Adrenal gland (tissue), 5 donors: Measurements from ENCODE around the gene CIRBP.
A peak's percentile ranks its signal among the peaks of the same experiment; 100 is the strongest.

Source experiments
- CTCF ChIP-seq, 6 experiments: fragments of 450-650 bp in 4 of 6; fragments of 200-600 bp in 2 of 6; sonication (generic) in 1 of 6; IDR thresholded peaks; 1 replicate in 5 of 6; 2 replicates in 1 of 6; pipeline versions ENCODE4 v1.5.1 to v1.8.0; 2016 to 2021; ENCODE audit warnings: antibody characterized with exemption in 6 of 6, mild to moderate bottlenecking in 2 of 6, moderate library complexity in 1 of 6
- POLR2A ChIP-seq, 2 donors: fragments of 450-650 bp; IDR thresholded peaks; one replicate each; pipeline ENCODE4 v1.6.1; 2017; ENCODE audit warnings: antibody characterized with exemption in 2 of 2, mild to moderate bottlenecking in 2 of 2, moderate library complexity in 1 of 2
- donor health status: DM: no; HTN: no; CAD: no.

GRCh38 chr19:1269478-1270212 is 513 bp downstream of the CIRBP start:
- TF ChIP-seq CTCF (IDR thresholded peaks at IDR 0.05) (no peak), POLR2A (IDR thresholded peaks at IDR 0.05) (peak in 1 of 2 donors; percentile 54)
